H1 (cell line): Measurements from ENCODE around the gene CEP85. TPM values are rescaled to one million over a fixed set of nuclear protein-coding genes. Genes with fewer than 3 reads are reported as not detected.
A peak's percentile ranks its signal among the peaks of the same experiment; 100 is the strongest.
"Not testable (repeated sequence)": the region's sequence is repeated elsewhere in the genome, so short reads cannot be mapped to it uniquely, and the experiment has no call there.

Experiments
- CTCF ChIA-PET: fragments of 300-600 bp; sonication (Branson Sonifier 250); formaldehyde crosslinking; loops from one replicate; lab custom pipeline; 2021; ENCODE audit not compliant: partially characterized antibody; lab: Charles Lee
- POLR2A ChIA-PET: fragments of 300-600 bp; sonication (Branson Sonifier 250); formaldehyde crosslinking; loops from one replicate; lab custom pipeline; 2021; ENCODE audit warnings: inconsistent platforms; ENCODE audit not compliant: partially characterized antibody; lab: Charles Lee
- DNase-seq, 2 experiments: peaks; one replicate each; pipeline versions ENCODE4 v3.0.0 to v3.0.0-alpha.2; 2010 to 2022; ENCODE audit warnings: low spot score in 2 of 2, low read depth in 1 of 2, mixed read lengths in 1 of 2
- FAIRE-seq: peaks from 2 replicates; lab custom pipeline; 2011; peaks lifted over from hg19 to GRCh38; lab: Jason Lieb, UNC
- H2AFZ ChIP-seq: 2 replicates; pipeline ENCODE4 v1.8.1; 2012; ENCODE audit warnings: low read length, inconsistent platforms
- H2AK5ac ChIP-seq: 2 replicates; pipeline ENCODE4 v1.6.1; 2013; ENCODE audit warnings: low read depth, low read length
- H2BK120ac ChIP-seq: replicated peaks from 2 replicates; pipeline ENCODE3; 2013; ENCODE audit warnings: low read depth, low read length, inconsistent platforms
- H2BK12ac ChIP-seq: 2 replicates; pipeline ENCODE4 v1.6.1; 2013; ENCODE audit warnings: low read depth, low read length
- H2BK15ac ChIP-seq: 2 replicates; pipeline ENCODE4 v1.6.1; 2013; ENCODE audit warnings: low read length
- H2BK20ac ChIP-seq: 2 replicates; pipeline ENCODE4 v1.6.1; 2013; ENCODE audit warnings: low read length
- H2BK5ac ChIP-seq: 2 replicates; pipeline ENCODE4 v1.6.1; 2013; ENCODE audit warnings: low read depth, low read length
- H3K14ac ChIP-seq: 2 replicates; pipeline ENCODE4 v1.6.1; 2013; ENCODE audit warnings: inconsistent platforms; ENCODE audit not compliant: insufficient read length
- H3K18ac ChIP-seq: 2 replicates; pipeline ENCODE4 v1.6.1; 2013; ENCODE audit warnings: low read length; ENCODE audit errors: extremely low read depth
- H3K23ac ChIP-seq: 2 replicates; pipeline ENCODE4 v1.6.1; 2013; ENCODE audit warnings: inconsistent platforms; ENCODE audit not compliant: insufficient read length
- H3K23me2 ChIP-seq: 2 replicates; pipeline ENCODE4 v1.6.1; 2013; ENCODE audit warnings: low read depth, low read length
- H3K27ac ChIP-seq: 2 replicates; pipeline ENCODE4 v1.6.1; 2011; ENCODE audit warnings: low read depth, low read length, inconsistent platforms
- H3K27me3 ChIP-seq, 4 experiments: replicated peaks in 1 of 4; 1 replicate in 1 of 4; 2 replicates in 3 of 4; pipeline versions ENCODE4 v1.6.1 to v1.8.1; 2011 to 2013; ENCODE audit warnings: low read length in 3 of 4, mild to moderate bottlenecking in 3 of 4, inconsistent platforms in 2 of 4, mixed read lengths in 2 of 4, moderate library complexity in 1 of 4; ENCODE audit not compliant: control insufficient read depth in 3 of 4, insufficient read depth in 3 of 4; ENCODE audit errors: extremely low read depth in 1 of 4
- H3K36me3 ChIP-seq, 4 experiments: 2 replicates each; pipeline versions ENCODE4 v1.6.1 to v1.8.1; 2011 to 2013; ENCODE audit warnings: mild to moderate bottlenecking in 4 of 4, low read length in 3 of 4, moderate library complexity in 2 of 4, control low read depth in 1 of 4, inconsistent platforms in 1 of 4; ENCODE audit not compliant: insufficient read depth in 4 of 4, control insufficient read depth in 2 of 4
- H3K4ac ChIP-seq: replicated peaks from 2 replicates; pipeline ENCODE3; 2013; ENCODE audit warnings: low read length, low read depth, mixed read lengths, inconsistent platforms; ENCODE audit not compliant: insufficient read length
- H3K4me1 ChIP-seq, 4 experiments: replicated peaks in 1 of 4; 1 replicate in 1 of 4; 2 replicates in 3 of 4; pipeline versions ENCODE4 v1.6.1 to v1.8.1; 2011 to 2013; ENCODE audit warnings: low read length in 3 of 4, inconsistent platforms in 2 of 4, mixed read lengths in 1 of 4; ENCODE audit not compliant: insufficient read depth in 4 of 4, control insufficient read depth in 3 of 4
- H3K4me2 ChIP-seq, 2 experiments: 2 replicates each; pipeline versions ENCODE4 v1.6.1 to v1.8.1; 2011 to 2013; ENCODE audit warnings: low read depth in 2 of 2, low read length in 2 of 2, control low read depth in 1 of 2, inconsistent platforms in 1 of 2, mild to moderate bottlenecking in 1 of 2; ENCODE audit not compliant: insufficient read depth in 1 of 2
- H3K4me3 ChIP-seq, 4 experiments: fragments of 200-600, 300-600 bp in 1 of 4; sonication (generic), shearing (Covaris generic), sonication (Bioruptor Twin) in 1 of 4; 2 replicates each; pipeline versions ENCODE4 v1.5.1 to v1.8.1; 2011 to 2016; ENCODE audit warnings: low read length in 4 of 4, low read depth in 3 of 4, control low read depth in 2 of 4, inconsistent platforms in 2 of 4, mild to moderate bottlenecking in 2 of 4, mixed read lengths in 1 of 4, moderate library complexity in 1 of 4; ENCODE audit not compliant: insufficient read depth in 2 of 4; ENCODE audit errors: extremely low read depth in 1 of 4
- H3K56ac ChIP-seq: replicated peaks from 2 replicates; pipeline ENCODE3; 2013; ENCODE audit warnings: low read depth, mild to moderate bottlenecking, mixed read lengths, low read length, inconsistent platforms; ENCODE audit not compliant: insufficient read length
- H3K79me1 ChIP-seq: 2 replicates; pipeline ENCODE4 v1.6.1; 2013; ENCODE audit warnings: low read depth, low read length, control low read depth
- H3K79me2 ChIP-seq, 2 experiments: 2 replicates each; pipeline versions ENCODE4 v1.6.1 to v1.8.1; 2012 to 2013; ENCODE audit warnings: low read length in 2 of 2, mild to moderate bottlenecking in 2 of 2, inconsistent platforms in 1 of 2; ENCODE audit not compliant: insufficient read depth in 2 of 2, control insufficient read depth in 1 of 2
- H3K9ac ChIP-seq, 4 experiments: replicated peaks in 1 of 4; 1 replicate in 1 of 4; 2 replicates in 3 of 4; pipeline versions ENCODE4 v1.6.1 to v1.8.1; 2011 to 2013; ENCODE audit warnings: low read depth in 3 of 4, low read length in 3 of 4, control low read depth in 2 of 4, mild to moderate bottlenecking in 2 of 4, moderate library complexity in 2 of 4, inconsistent platforms in 1 of 4; ENCODE audit errors: extremely low read depth in 1 of 4
- H3K9me3 ChIP-seq, 2 experiments: 2 replicates each; pipeline versions ENCODE4 v1.6.1 to v1.8.1; 2012 to 2013; ENCODE audit warnings: mild to moderate bottlenecking in 2 of 2, moderate library complexity in 2 of 2, control low read depth in 1 of 2, inconsistent platforms in 1 of 2, low read depth in 1 of 2, low read length in 1 of 2, mixed read lengths in 1 of 2; ENCODE audit not compliant: insufficient read depth in 2 of 2
- H4K20me1 ChIP-seq, 2 experiments: replicated peaks in 1 of 2; 2 replicates each; pipeline versions ENCODE3 to v1.8.1; 2011 to 2013; ENCODE audit warnings: inconsistent platforms in 2 of 2, low read length in 2 of 2, mild to moderate bottlenecking in 1 of 2; ENCODE audit not compliant: insufficient read depth in 2 of 2, control insufficient read depth in 1 of 2
- H4K5ac ChIP-seq: 2 replicates; pipeline ENCODE4 v1.6.1; 2013; ENCODE audit warnings: low read length, low read depth, mixed read lengths, inconsistent platforms; ENCODE audit not compliant: insufficient read length
- H4K8ac ChIP-seq: 2 replicates; pipeline ENCODE4 v1.8.0; 2013; ENCODE audit warnings: mild to moderate bottlenecking, moderate library complexity, low read length, inconsistent platforms; ENCODE audit not compliant: insufficient read depth; ENCODE audit errors: extremely low read depth
- H4K91ac ChIP-seq: replicated peaks from 2 replicates; pipeline ENCODE3; 2013; ENCODE audit warnings: low read length, mixed read lengths, inconsistent platforms; ENCODE audit not compliant: insufficient read length
- WGBS, 2 experiments: shearing (Covaris generic) in 1 of 2; methylation state at CpG; one replicate each; pipeline versions ENCODE4 v1.1.6 to v1.1.7; 2013 to 2015; ENCODE audit warnings: low lambda C conversion rate in 2 of 2, mixed read lengths in 2 of 2, inconsistent platforms in 1 of 2, low coverage in 1 of 2, missing lambda C conversion rate in 1 of 2; ENCODE audit not compliant: insufficient replicate concordance in 2 of 2, insufficient coverage in 1 of 2, insufficient read length in 1 of 2; ENCODE audit errors: extremely low coverage in 1 of 2, missing lambda C conversion rate in 1 of 2; 5-methylcytosine and 5-hydroxymethylcytosine counted together
- polyA plus RNA-seq, 7 experiments: library from polyadenylated mRNA; depleted of rRNA in 3 of 7; stranded (reverse) in 5 of 7; unstranded in 2 of 7; fragments of >200 nt in 5 of 7; fragments of 200-250 nt in 2 of 7; gene quantifications; 1 replicate in 5 of 7; 2 replicates in 1 of 7; 4 replicates in 1 of 7; pipeline versions ENCODE4 v1.2.1 to v1.2.3, GENCODE V29; 2011 to 2013; ENCODE audit warnings: missing spikeins in 2 of 7, mixed read lengths in 2 of 7
- total RNA-seq: library from RNA; stranded (reverse); fragmentation: NEBNext Ultra II Directional; extraction: Animal tissue kit (Norgen Biotek cat#: 25700); gene quantifications from 2 replicates; pipeline ENCODE4 v1.2.1, GENCODE V29; 2021

Gene CEP85
- total and polyA plus RNA-seq, 2 of the 8 experiments (the other 6 are each of a cell fraction or from before 2014, with no cell fraction given) = 40.4 to 43.7 TPM

DNA sequence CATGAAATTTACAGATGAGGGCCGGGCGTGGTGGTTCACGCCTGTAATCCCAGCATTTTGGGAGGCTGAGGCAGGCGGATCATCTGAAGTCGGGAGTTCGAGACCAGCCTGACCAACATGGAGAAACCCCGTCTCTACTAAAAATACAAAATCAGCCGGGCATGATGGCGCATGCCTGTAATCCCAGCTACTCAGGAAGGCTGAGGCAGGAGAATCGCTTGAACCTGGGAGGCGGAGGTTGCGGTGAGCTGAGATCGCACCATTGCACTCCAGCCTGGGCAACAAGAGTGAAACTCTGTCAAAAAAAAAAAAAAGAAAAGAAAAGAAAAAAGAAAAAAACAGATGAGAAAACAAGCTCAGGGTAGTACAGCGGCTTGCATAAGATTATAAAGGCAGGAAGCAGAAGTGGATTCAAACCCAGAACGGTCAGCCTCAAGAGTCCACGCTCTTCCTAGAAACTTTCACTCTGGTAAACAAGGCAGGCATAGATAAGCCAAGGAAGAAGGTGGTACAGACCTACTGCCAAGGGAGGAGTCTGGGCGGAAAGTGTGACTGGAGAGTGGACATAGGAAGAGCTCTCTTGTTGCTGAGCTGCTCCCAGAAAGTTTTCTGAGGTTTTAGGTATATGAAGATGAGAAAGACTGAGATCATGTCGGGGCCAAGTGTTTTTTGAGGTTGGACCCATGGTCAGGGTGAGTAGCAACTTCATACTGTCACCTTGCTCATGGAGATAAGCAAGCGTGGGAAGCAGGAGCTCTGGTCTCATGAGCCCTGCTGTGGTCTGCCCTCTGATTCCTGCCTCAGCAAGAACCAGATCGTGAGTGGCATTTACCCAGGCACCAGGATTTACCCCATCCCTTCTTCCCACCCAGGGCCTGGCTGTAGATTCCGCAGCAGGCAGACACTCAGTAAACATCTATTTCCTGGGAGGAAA lies 74.2 kb downstream of the CEP85 start:
- not testable (repeated sequence) for H3K14ac ChIP-seq, H3K36me3 ChIP-seq, H3K4ac ChIP-seq, H3K4me3 ChIP-seq, H3K9ac ChIP-seq, H2BK120ac ChIP-seq, DNase-seq, H2AK5ac ChIP-seq, H3K4me2 ChIP-seq, H3K23me2 ChIP-seq, H4K20me1 ChIP-seq, H3K56ac ChIP-seq, H3K4me1 ChIP-seq, H3K9me3 ChIP-seq, H3K23ac ChIP-seq, H3K79me1 ChIP-seq, H3K27ac ChIP-seq, H3K18ac ChIP-seq, H4K5ac ChIP-seq, H2BK20ac ChIP-seq, H3K79me2 ChIP-seq, H4K91ac ChIP-seq, FAIRE-seq, H3K27me3 ChIP-seq
- Histone ChIP-seq H2BK5ac (peak overlapping the region; percentile 28; the same call in 1 of the 2 replicates), H2BK15ac (peak overlapping the region; percentile 53; the same call in 1 of the 2 replicates), H2AFZ (0 out of 2 replicates have a peak overlapping the region, but pooled peaks have one; percentile 25), H4K8ac (0 out of 2 replicates have a peak overlapping the region, but pooled peaks have one; percentile 3), H2BK12ac (peak overlapping the region; percentile 50; the same call in 1 of the 2 replicates)
- POLR2A ChIA-PET = interaction anchor here (0.6 to 4.6 kb wide), 16 partner anchors 9 to 134 kb away, joined by 3 to 29 read pairs (median 4); partner anchors contain the start of genes CD52 and LIN28A
- 86% methylated on average over 19 of the region's 21 CpGs; no CpG with 5 or more reads in 1 of the 2 experiments for WGBS, 2 experiments
- CTCF ChIA-PET = interaction anchor here (0.6 to 57.0 kb wide), 9 partner anchors 8 to 311 kb away, joined by 3 to 1530 read pairs (median 4); partner anchors contain the start of genes CATSPER4, CD52, SH3BGRL3 and UBXN11
